Hair follicular keratinocyte (primary cell): ENCODE data around the gene DUS2. TPM values are rescaled to one million over a fixed set of nuclear protein-coding genes. Genes with fewer than 3 reads are reported as not detected.

Experiments
- total RNA-seq: library from RNA; depleted of rRNA; stranded (reverse); fragments of >200 nt; gene quantifications from 2 replicates; pipeline ENCODE4 v1.2.3, GENCODE V29; 2015

Gene DUS2
- 27.6 and 45.1 TPM in 2 replicates for total RNA-seq

DNA sequence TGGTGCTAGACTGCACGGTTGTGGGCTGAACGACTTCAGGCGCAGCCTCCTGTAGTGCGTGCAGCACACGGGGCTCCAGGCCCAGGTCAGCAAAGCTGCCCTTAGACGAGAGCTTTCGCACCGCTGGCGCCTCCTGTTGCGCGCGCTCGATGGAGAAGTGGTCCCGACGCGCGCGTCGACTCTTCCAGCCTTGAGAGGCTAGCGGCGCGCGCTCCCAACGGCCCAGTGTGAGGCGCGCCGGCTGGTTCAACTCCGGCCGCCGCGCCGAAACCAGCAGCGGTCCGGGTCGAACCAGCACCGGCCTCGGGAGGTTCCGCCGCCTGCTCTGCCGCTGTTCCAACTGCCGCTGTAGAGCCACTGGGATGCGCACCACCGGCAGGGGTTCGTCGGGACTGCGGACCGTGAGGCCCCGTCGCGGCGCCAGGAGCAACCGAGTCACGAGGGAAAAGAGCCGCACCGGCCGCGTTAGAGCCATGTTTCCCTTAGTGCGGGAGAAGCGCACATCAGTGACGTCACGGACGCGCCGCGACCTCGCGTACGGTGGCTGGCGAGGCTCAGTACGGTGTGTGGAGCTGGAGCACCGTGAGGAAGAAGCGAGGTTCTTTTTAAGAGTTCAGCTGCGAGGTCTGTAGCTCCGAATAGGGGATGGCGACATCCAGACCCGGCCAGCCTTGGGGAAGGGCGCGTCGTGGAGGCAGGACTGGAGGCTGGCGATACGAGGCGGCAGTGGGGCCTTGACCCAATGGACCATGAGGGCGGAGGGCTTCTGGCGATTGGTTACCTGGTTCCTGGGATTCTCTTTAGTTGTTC, at the start of gene DUS2, which contains the start of gene DDX28:
TSS of gene DUS2 (plus strand) at position 557 of the 810 bp plus-strand sequence. CDS start 14,740 bp downstream, outside the sequence.
TSS of gene DDX28 (minus strand) at position 505 of the 810 bp plus-strand sequence. CDS start at position 475, 30 bp downstream.

DNA sequence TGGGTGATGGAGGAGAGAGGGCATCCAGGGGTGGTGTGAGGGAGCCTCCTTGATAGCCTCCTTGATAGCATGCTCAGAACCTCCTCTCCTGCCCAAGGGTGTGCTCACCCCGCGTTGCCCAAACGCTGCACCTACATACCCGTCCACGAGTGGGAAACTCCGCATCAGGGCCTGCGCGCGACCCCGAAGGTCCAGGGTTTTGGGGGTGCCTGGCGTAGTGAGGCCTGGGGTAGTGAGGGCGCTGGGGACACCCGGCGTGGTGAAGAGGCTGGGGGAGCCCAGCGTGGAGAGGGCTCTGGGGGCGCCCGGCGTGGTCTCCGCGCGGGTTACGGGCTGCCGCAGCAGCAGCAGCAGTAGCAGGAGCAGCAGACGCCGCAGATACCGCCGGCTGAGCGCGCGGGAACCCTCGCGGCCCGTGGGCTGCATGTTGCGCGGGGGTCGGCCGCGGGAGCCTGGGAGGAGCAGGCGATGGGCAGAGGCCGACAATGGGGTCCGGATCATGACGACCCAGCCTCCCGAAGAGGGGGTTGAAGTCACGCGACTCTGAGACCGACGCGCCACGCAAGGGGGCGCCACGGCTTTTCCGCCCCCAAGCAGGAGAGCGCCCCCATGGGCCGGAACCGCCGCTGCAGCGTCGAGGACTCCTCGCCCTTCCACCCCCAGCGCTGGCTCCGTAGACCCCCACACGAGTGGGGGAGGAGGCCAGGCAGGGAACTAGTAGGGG, 43.0 kb upstream of the DUS2 start, which contains the start of gene DPEP3:
TSS of gene DPEP3 (minus strand) at position 545 of the 724 bp plus-strand sequence. CDS start at position 426, 119 bp downstream.

DNA sequence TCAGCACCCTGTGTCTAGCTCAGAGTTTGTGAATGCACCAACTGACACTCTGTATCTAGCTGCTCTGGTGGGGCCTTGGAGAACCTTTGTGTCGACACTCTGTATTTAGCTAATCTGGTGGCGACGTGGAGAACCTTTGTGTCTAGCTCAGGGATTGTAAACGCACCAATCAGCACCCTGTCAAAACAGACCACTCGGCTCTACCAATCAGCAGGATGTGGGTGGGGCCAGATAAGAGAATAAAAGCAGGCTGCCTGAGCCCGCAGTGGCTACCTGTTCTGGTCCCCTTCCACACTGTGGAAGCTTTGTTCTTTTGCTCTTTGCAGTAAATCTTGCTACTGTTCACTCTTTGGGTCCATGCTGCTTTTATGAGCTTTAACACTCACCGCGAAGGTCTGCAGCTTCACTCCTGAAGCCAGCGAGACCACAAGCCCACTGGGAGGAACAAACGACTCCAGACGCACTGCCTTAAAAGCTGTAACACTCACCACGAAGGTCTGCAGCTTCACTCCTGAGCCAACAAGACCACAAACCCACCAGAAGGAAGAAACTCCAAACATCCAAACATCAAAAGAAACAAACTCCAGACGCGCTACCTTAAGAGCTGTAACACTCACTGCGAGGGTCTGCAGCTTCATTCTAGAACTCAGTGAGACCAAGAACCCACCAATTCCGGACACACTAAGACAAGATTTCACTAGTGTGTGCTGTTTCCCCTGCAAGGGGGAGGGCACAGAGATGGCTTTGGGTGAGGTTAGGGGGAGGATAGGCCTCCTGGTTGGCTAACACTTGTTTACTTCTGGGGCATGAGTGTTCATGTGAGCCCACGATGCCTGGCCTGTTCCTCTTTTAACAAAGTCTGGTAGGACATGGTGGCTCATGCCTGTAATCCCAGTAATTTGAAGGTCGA, 24.1 kb upstream of the DUS2 start, which contains the start of gene DPEP2:
TSS of gene DPEP2 (minus strand) at position 706 of the 910 bp plus-strand sequence. CDS start 6,272 bp downstream, outside the sequence.

DNA sequence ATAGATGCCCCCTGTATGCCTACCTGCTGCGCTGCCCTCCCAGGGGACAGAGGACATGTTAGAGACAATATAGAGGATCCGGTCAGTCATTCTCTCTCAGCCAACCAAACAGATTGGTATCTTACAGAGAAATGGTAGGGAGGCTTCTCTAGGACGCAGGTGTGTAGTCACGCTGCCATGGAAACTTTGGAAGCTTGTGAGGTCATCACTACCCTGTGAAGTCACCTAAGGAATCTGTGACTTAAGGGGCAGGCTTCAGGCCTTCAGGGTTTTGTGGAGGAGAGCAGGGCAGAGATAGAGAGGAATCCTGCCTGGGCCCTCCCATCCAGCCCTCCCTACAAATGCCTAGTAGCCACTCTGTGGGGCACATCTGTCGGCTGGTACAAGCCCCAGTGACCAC, 7.4 kb upstream of the DUS2 start, which contains the start of gene DPEP2NB:
TSS of gene DPEP2NB (minus strand) at position 231 of the 400 bp plus-strand sequence. CDS start at position 90, 141 bp downstream.

DNA sequence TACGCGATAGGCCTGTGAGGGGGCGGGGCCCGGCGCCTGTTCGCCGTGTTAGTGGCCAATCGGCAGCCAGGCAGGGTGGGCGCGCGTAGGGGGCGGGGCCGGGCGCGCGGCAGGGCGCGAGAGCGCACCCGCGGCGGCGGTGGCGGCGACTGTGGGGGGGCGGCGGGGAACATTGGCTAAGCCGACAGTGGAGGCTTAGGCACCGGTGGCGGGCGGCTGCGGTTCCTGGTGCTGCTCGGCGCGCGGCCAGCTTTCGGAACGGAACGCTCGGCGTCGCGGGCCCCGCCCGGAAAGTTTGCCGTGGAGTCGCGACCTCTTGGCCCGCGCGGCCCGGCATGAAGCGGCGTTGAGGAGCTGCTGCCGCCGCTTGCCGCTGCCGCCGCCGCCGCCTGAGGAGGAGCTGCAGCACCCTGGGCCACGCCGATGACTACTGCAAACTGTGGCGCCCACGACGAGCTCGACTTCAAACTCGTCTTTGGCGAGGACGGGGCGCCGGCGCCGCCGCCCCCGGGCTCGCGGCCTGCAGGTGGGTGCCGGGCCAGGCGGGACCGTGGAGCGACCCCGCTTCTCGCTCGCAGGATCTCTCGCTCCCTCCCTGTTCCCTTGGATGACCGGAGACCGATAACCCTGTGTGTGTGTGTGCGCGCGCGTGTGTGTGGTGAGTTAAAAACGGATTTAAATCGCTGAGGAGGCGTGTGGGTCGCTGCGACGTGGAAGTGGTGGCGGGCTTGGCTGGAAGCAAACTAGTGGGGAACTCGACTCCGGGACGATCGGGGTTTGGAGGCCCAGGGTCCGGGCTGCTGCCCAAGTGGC, 62.4 kb downstream of the DUS2 start, which contains the start of gene NFATC3:
TSS of gene NFATC3 (plus strand) at position 112 of the 813 bp plus-strand sequence. CDS start at position 424, 312 bp downstream.

Other genes with a start within 250 kb of the DUS2 start
- 3.7 TPM in 2 replicates for gene RANBP10, start 216.7 kb upstream of the DUS2 start, total RNA-seq
- gene TSNAXIP1, start 216.4 kb upstream of the DUS2 start, total RNA-seq = 0.30 TPM in 1 of 2 replicates, not detected in the other
- 28.3 and 57.1 TPM in 2 replicates for gene THAP11, start 181.0 kb upstream of the DUS2 start, total RNA-seq
- 313 and 331 TPM in 2 replicates for gene NUTF2, start 176.4 kb upstream of the DUS2 start, total RNA-seq
- gene CENPT, start 175.6 kb upstream of the DUS2 start, total RNA-seq = 18.8 and 19.5 TPM in 2 replicates
- gene EDC4, start 150.2 kb upstream of the DUS2 start, total RNA-seq = 42.2 and 43.0 TPM in 2 replicates
- gene NRN1L, start 138.4 kb upstream of the DUS2 start, total RNA-seq = not detected in 2 replicates
- 6.2 and 7.4 TPM in 2 replicates for gene PSKH1, start 130.0 kb upstream of the DUS2 start, total RNA-seq
- 0.23 and 1.4 TPM in 2 replicates for gene CTRL, start 91.4 kb upstream of the DUS2 start, total RNA-seq
- 28.8 and 33.7 TPM in 2 replicates for gene PSMB10, start 86.4 kb upstream of the DUS2 start, total RNA-seq
- gene LCAT, start 79.2 kb upstream of the DUS2 start, total RNA-seq = 6.0 and 9.6 TPM in 2 replicates
- gene SLC12A4, start 54.6 kb upstream of the DUS2 start, total RNA-seq = 40.9 and 54.0 TPM in 2 replicates
- 0.27 TPM in 1 of 2 replicates, not detected in the other for gene DPEP3, start 42.8 kb upstream of the DUS2 start, total RNA-seq
- gene DPEP2, start 23.8 kb upstream of the DUS2 start, total RNA-seq = not detected in 2 replicates
- not detected in 2 replicates for gene DPEP2NB, start 7.4 kb upstream of the DUS2 start, total RNA-seq
- gene DDX28, start 52 bp upstream of the DUS2 start, total RNA-seq = 7.2 and 9.6 TPM in 2 replicates
- gene NFATC3, start 62.1 kb downstream of the DUS2 start, total RNA-seq = 8.4 and 10.7 TPM in 2 replicates
- 15.7 and 24.9 TPM in 2 replicates for gene ESRP2, start 212.8 kb downstream of the DUS2 start, total RNA-seq
- 13.9 and 15.4 TPM in 2 replicates for gene PLA2G15, start 222.1 kb downstream of the DUS2 start, total RNA-seq
- 18.5 and 21.8 TPM in 2 replicates for gene SLC7A6, start 241.2 kb downstream of the DUS2 start, total RNA-seq